HEK293T (cell line): Measurements from ENCODE around the gene TMEM131.

Source experiments
- CTCF ChIA-PET: fragments of 350-600 bp; formaldehyde crosslinking; extraction: SDS; loops from one replicate; lab custom pipeline; 2021; ENCODE audit warnings: antibody characterized with exemption, inconsistent platforms; lab: Yijun Ruan, JAX
- POLR2A ChIA-PET: fragments of 350-600 bp; formaldehyde crosslinking; extraction: SDS; loops from one replicate; lab custom pipeline; 2020; ENCODE audit warnings: antibody characterized with exemption, inconsistent platforms; lab: Yijun Ruan, JAX
- DNase-seq: peaks from one replicate; pipeline ENCODE4 v3.0.0; 2012; ENCODE audit warnings: mixed read lengths; ENCODE audit errors: extremely low spot score
- ARNT ChIP-seq: fragments of 450-650 bp; IDR thresholded peaks from 2 replicates; pipeline ENCODE4 v1.6.1; 2017; ENCODE audit warnings: mild to moderate bottlenecking
- BHLHE40 ChIP-seq: fragments of 450-650 bp; IDR thresholded peaks from 2 replicates; pipeline ENCODE4 v1.6.1; 2016; ENCODE audit warnings: mild to moderate bottlenecking, moderate library complexity, borderline replicate concordance
- CTBP1 ChIP-seq: fragments of 450-650 bp; IDR thresholded peaks from 2 replicates; pipeline ENCODE4 v1.6.1; 2016; ENCODE audit warnings: borderline replicate concordance
- ELF4 ChIP-seq: fragments of 450-650 bp; IDR thresholded peaks from 2 replicates; pipeline ENCODE4 v1.6.1; 2017; ENCODE audit warnings: antibody characterized with exemption
- FOXA1 ChIP-seq: fragments of 450-650 bp; IDR thresholded peaks from 2 replicates; pipeline ENCODE4 v1.6.1; 2016; ENCODE audit warnings: mild to moderate bottlenecking
- FOXK2 ChIP-seq: fragments of 450-650 bp; IDR thresholded peaks from 2 replicates; pipeline ENCODE4 v1.6.1; 2016; ENCODE audit warnings: mild to moderate bottlenecking
- FOXM1 ChIP-seq: fragments of 450-650 bp; IDR thresholded peaks from 2 replicates; pipeline ENCODE4 v1.6.1; 2017; ENCODE audit warnings: mild to moderate bottlenecking, borderline replicate concordance
- HDGF ChIP-seq: fragments of 450-650 bp; IDR thresholded peaks from 2 replicates; pipeline ENCODE4 v1.6.1; 2017; ENCODE audit warnings: antibody characterized with exemption, borderline replicate concordance
- L3MBTL2 ChIP-seq: fragments of 450-650 bp; conservative IDR thresholded peaks from 2 replicates; pipeline ENCODE4 v1.6.1; 2016; ENCODE audit warnings: mild to moderate bottlenecking
- LEF1 ChIP-seq: fragments of 450-650 bp; IDR thresholded peaks from 2 replicates; pipeline ENCODE4 v1.6.1; 2017; ENCODE audit warnings: mild to moderate bottlenecking, borderline replicate concordance
- NFRKB ChIP-seq: fragments of 450-650 bp; IDR thresholded peaks from 2 replicates; pipeline ENCODE4 v1.6.1; 2016; ENCODE audit warnings: mild to moderate bottlenecking, moderate library complexity
- PKNOX1 ChIP-seq: fragments of 450-650 bp; IDR thresholded peaks from 2 replicates; pipeline ENCODE4 v1.6.1; 2016
- SP1 ChIP-seq: fragments of 450-650 bp; IDR thresholded peaks from 2 replicates; pipeline ENCODE4 v1.6.1; 2017
- SUZ12 ChIP-seq: fragments of 450-650 bp; IDR thresholded peaks from 2 replicates; pipeline ENCODE4 v1.6.1; 2016; ENCODE audit warnings: mild to moderate bottlenecking
- TARDBP ChIP-seq: fragments of 450-650 bp; IDR thresholded peaks from 2 replicates; pipeline ENCODE4 v1.6.1; 2016
- ZNF384 ChIP-seq: fragments of 450-650 bp; IDR thresholded peaks from 2 replicates; pipeline ENCODE4 v1.6.1; 2016

Gene TMEM131

GRCh38 chr2:97747285-97747684 lies 248.5 kb downstream of the TMEM131 start:
- no peak for DNase-seq
- TF ChIP-seq FOXK2 = no peak
- TF ChIP-seq FOXA1 = no peak
- no peak for TF ChIP-seq ZNF384
- TF ChIP-seq CTBP1 = no peak
- TF ChIP-seq HDGF = no peak
- TF ChIP-seq L3MBTL2 = no peak
- no peak for TF ChIP-seq PKNOX1
- no peak for TF ChIP-seq SP1
- no peak for TF ChIP-seq ARNT
- TF ChIP-seq NFRKB = no peak
- no peak for TF ChIP-seq FOXM1
- no peak for TF ChIP-seq ELF4
- TF ChIP-seq BHLHE40 = no peak
- TF ChIP-seq LEF1 = no peak
- POLR2A ChIA-PET = no interaction called here

GRCh38 chr2:97745474-97746174 lies 250.1 kb downstream of the TMEM131 start:
- POLR2A ChIA-PET = no interaction called here

More at GRCh38 chr2:97747285-97747684, 248.5 kb downstream of the TMEM131 start:
- CTCF ChIA-PET = no interaction called here

DNA sequence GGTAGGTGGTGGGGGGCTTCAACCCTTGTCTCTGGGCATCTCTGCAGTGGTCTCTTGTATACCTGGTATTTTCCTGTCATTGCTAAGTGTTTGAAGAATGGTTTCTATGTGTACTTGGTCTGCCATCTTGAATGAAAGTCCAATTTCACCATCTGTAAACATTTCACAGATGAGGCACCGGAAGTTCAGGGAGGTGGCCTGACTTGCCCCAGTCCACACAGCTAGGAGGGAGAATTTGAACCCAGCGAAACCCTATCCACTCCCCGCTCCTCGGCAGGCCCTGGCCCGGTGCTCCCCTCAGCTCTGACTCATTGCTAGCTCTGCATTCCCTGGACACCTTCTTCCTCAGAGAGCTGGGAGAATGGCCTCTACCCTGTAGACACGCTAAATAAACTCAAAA lies 251.8 kb downstream of the TMEM131 start:
- POLR2A ChIA-PET = no interaction called here
- CTCF ChIA-PET = interaction anchor here (2.1 kb wide), 1 partner anchor 30 kb away, joined by 5 read pairs; no protein-coding TSS in a partner anchor
- DNase-seq = no peak
- TF ChIP-seq CTBP1 = no peak
- TF ChIP-seq FOXM1 = no peak
- TF ChIP-seq NFRKB = no peak
- TF ChIP-seq ZNF384 = no peak
- no peak for TF ChIP-seq ELF4
- no peak for TF ChIP-seq FOXA1
- TF ChIP-seq HDGF = no peak
- no peak for TF ChIP-seq BHLHE40
- no peak for TF ChIP-seq PKNOX1
- TF ChIP-seq SP1 = no peak
- no peak for TF ChIP-seq FOXK2
- no peak for TF ChIP-seq SUZ12
- no peak for TF ChIP-seq ARNT
- no peak for TF ChIP-seq TARDBP
- no peak for TF ChIP-seq L3MBTL2
- no peak for TF ChIP-seq LEF1

More at GRCh38 chr2:97745474-97746174, 250.1 kb downstream of the TMEM131 start:
- TF ChIP-seq PKNOX1 (no peak), FOXK2 (no peak), ELF4 (no peak), LEF1 (no peak), FOXA1 (no peak)
- CTCF ChIA-PET = no interaction called here
- DNase-seq = no peak

DNA sequence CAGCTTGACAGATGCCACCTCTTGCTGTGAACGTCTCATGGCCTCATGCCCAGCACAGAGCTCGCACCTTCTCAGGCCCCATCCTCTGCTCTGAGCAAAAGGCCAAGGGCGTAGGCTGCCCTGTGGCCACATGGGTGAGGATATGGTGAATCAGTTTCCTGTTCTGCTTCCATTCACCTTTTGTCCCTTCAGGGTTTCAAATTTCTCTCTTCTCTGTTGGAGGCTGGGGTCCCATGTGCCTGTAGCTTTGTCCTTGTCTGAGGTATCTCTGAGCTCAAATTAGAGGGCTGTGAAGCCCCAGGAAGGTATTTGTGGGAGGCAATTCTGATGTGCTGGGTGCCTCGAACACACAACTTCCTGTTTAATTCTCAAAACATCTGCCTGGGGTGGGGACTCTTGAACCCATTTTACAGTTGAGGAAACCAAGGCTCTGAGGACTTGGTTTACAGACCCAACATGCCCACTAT lies 253.3 kb downstream of the TMEM131 start:
- TF ChIP-seq BHLHE40 (no peak), TARDBP (no peak), ARNT (no peak), PKNOX1 (no peak), ZNF384 (no peak), SP1 (no peak), FOXM1 (no peak), L3MBTL2 (no peak), FOXK2 (no peak), NFRKB (no peak), CTBP1 (no peak)
- ChIA-PET POLR2A (interaction anchor here (1.9 to 2.3 kb wide), 2 partner anchors 78 to 96 kb away, joined by 4 to 8 read pairs; partner anchors contain the start of genes ACTR1B and COX5B), CTCF (interaction anchor here (2.1 to 3.0 kb wide), 2 partner anchors 32 to 42 kb away, joined by 5 to 13 read pairs; no protein-coding TSS in a partner anchor)
- no peak for DNase-seq

DNA sequence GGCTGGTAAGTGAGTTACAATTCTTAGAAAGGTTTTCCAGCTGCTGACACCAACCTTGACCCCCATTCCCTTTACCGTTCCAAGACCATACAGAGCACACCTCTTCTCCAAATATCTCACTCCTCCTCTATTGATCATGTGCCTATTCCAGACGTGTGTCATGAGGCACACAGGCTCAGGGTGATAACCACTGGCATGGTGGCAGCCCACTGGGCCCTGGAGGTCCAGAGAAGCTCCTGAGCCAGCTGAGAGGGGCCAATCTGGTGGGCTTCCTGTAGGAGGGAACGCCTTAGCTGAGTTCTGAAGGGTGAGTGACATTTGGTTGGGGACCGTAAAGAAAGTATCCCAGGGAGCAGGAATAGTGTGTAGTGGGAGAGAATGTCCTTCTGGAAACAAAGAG lies 254.1 kb downstream of the TMEM131 start:
- POLR2A ChIA-PET = interaction anchor here (1.0 to 2.3 kb wide), 4 partner anchors 12 to 151 kb away, joined by 3 to 8 read pairs (median 4); partner anchors contain the start of genes ACTR1B and COX5B
- no peak for DNase-seq
- TF ChIP-seq TARDBP = no peak
- TF ChIP-seq NFRKB = no peak
- TF ChIP-seq ARNT = no peak
- no peak for TF ChIP-seq LEF1
- no peak for TF ChIP-seq ZNF384
- TF ChIP-seq BHLHE40 = no peak
- no peak for TF ChIP-seq SUZ12
- TF ChIP-seq FOXA1 = no peak
- TF ChIP-seq ELF4 = no peak
- TF ChIP-seq SP1 = no peak
- no peak for TF ChIP-seq FOXK2
- TF ChIP-seq HDGF = no peak
- no peak for TF ChIP-seq L3MBTL2
- TF ChIP-seq FOXM1 = no peak
- no peak for TF ChIP-seq PKNOX1
- no peak for TF ChIP-seq CTBP1
- CTCF ChIA-PET = interaction anchor here (1.1 to 3.0 kb wide), 7 partner anchors 12 to 643 kb away, joined by 3 to 13 read pairs (median 5); partner anchors contain the start of gene ACTR1B
